ENCODE measurements around the gene ZBTB16.

Gene ZBTB16, protein sequence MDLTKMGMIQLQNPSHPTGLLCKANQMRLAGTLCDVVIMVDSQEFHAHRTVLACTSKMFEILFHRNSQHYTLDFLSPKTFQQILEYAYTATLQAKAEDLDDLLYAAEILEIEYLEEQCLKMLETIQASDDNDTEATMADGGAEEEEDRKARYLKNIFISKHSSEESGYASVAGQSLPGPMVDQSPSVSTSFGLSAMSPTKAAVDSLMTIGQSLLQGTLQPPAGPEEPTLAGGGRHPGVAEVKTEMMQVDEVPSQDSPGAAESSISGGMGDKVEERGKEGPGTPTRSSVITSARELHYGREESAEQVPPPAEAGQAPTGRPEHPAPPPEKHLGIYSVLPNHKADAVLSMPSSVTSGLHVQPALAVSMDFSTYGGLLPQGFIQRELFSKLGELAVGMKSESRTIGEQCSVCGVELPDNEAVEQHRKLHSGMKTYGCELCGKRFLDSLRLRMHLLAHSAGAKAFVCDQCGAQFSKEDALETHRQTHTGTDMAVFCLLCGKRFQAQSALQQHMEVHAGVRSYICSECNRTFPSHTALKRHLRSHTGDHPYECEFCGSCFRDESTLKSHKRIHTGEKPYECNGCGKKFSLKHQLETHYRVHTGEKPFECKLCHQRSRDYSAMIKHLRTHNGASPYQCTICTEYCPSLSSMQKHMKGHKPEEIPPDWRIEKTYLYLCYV

DNA sequence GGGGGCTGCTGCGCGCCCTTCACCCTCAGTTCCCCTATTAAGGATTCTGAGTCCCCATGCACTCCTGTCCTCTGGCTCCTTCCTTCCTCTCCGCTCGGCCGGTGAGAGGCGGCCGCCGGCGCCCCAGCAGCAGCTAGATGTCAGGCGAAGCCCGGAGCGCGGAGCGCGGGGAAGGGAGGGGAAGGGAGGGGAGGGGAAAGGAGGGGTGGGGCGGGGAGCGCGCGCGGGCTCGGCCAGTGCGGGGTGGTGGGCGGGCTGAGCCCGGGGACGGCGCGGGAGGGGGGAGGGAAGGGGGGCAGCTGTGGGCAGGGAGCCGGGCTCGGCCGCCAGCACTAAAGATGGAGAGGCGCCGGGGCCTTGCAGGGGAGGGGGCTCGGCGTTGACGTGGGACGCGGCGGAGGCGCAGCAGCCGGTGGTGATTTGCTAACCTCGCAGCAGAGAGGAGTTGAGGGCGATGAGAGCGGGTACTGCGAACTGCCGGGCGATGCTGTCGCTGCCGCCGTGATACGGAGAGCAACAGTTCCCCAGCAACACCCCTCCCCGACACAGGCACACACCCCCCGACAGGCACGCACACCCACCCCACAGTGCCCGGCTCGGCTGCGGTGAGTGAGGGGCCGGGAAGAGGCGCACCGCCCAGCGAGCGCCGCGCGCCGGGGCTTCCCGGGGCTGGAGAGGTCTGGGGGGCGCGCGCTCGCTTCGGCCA, at the start of gene ZBTB16:
ZBTB16 (plus strand) TSS at position 434 of the 706 bp plus-strand sequence. CDS start 3,590 bp downstream, outside the sequence.
- DNase-seq (ENCODE audit: low spot score), result no peak

DNA sequence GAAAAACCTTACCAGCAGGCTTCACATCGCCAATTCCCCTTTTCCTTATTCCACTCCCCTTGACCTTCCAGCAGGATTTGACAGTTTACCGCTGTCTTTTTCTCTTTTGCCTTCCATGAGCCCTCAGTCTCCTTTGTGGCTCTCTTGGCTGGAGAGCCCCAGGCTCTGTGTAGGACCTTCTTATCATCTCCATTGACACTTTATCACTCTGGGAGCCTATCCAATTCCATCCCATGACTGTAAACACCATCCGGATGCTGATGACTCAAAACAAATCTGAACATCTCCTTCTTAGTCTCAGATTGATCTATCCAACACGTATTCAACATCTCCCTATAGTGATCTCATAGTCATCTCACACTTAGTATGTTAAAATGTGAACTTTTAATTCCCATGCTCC, 48.6 kb upstream of the ZBTB16 start:
- no peak for DNase-seq (ENCODE audit: low spot score)

DNA sequence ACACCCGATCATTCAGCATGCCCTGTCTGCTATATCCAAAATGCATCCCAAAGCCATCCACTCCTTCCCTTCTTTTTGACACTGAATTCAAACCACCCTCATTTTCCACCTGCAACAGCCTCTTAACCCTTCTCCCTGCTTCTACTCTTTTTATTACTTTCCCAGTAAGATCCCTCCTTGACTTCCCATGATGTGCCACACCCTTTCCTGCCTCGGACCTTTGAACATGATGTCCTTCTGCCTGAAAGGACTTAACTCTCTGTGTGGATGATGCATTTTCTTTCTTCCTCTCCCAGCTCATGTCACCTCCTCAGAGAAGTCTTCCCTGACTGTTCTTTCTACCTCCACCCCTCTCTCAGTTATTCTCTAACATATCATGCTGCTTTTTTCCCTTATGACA, 48.1 kb upstream of the ZBTB16 start:
- DNase-seq (ENCODE audit: low spot score), result no peak

DNA sequence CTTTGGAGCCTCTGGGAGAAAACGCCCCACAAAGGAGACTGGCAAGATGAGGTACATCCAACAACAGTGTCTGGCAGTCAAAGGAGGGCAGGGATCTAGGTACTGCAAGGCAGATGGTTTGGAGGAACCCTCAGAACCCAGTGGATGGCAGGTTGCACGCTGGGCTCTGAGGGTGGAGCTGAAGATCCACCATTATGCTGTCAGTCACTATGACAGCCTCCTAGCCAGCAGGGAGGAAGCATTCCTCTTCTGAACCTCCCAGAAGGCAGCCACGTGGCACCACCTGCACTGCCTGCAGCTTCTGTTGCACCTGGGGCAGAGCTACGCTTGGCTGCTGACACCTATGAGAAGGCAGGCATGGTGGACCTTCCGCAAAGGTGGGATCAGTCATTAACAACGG, 44.4 kb upstream of the ZBTB16 start:
- no peak for DNase-seq (ENCODE audit: low spot score)

DNA sequence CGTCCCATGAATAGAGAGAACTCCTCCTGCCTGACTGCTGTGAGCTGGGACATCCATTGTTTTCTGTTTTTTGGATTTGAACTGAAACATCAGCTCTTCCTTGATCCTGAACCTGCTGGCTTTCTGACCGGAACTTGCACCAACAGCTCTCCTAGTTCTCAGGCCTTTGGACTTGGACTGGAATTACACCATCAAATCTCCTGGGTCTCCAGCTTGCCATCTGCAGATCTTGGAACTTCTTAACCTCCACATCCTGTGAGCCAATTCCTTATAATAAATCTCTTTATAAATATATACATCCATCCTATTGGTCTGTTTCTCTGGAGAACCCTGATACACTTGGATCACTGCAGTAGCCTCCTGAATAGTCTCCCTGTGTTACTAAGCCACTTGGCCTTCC, 42.5 kb upstream of the ZBTB16 start:
- no peak for DNase-seq (ENCODE audit: low spot score)

DNA sequence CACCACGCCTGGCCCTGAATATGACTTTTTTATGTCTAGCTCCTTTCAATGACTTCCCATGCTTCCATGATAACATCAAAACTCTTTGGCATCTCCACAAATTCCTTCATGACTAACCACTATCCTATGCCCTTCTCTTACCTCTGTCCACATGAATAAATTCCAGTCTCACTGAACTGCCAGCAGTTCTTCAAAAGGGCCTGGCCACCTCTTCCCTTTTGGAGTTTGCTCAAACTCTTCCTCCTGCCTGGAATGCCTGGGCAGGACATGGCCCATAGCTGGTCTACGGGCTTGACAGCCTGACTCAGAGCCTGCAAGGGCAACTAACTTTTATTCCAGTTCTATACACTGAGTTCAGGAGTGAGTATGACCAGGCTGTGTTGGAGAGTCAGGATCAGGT, 41.8 kb upstream of the ZBTB16 start:
- no peak for DNase-seq (ENCODE audit: low spot score)

DNA sequence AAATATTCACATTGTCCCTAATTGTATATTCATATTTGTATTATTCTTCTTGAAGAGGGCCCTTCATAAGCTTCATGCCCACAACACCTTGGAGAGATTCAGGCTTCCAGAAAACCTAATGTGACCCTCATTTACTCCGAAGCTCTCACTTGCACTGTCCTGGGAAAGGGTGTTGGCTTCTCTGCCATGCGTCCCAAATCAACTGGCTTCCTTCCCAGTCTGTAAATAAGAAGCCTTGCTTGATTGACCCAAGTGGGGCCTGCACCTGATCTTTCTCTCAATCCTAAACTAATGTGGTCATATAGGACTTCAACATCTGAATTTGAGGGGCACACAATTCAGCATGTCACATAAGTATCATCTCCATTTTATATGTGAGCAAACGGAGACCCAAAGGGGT, 40.5 kb upstream of the ZBTB16 start:
- no peak for DNase-seq (ENCODE audit: low spot score)

DNA sequence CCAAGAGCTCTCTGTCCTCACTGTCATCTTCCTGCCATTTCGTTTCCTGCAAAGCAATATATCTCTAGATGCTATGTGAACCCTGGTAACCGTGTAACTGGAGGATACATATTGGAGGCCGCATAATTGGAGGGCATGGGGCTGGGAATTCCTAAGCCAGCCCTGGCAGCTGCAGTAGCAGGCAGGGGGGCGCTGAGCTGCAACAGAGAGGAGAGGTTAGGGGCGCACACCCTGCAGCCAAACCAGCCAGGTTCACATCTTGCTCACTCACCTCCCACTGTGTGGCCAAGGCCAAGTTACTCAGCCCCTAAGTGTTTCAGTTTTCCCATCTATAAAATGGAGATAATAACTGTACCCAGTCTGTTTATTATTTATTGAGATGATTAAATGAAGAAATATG, 39.9 kb upstream of the ZBTB16 start:
- DNase-seq (ENCODE audit: low spot score), result no peak

DNA sequence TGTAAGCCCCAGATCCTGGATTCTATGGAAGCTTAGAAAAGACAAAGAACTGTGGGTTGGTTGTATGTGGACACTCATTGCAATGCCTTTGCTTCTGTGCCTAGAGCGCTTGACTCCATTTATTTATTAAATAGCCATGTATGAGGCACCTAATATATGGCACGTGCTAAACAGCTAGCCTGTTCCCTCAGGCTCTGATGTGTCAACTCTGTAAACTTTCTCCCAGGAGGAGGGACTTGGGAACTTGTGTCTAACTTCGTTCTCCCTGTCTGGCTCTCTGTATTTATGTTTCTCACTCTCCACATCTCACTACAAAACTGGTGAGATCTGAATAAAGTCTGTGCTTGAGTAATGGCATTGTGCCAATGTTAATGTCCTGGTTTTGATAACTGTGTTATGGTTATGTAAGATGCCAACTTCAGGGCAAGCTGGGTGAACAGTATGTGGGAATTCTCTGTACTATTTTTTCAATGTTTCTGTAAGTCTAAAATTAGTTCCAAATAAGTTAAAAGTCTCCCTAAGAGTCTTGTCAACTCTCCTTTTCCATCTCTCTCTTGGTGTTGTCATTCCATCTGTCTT, 34.1 kb upstream of the ZBTB16 start:
- no peak for DNase-seq (ENCODE audit: low spot score)

DNA sequence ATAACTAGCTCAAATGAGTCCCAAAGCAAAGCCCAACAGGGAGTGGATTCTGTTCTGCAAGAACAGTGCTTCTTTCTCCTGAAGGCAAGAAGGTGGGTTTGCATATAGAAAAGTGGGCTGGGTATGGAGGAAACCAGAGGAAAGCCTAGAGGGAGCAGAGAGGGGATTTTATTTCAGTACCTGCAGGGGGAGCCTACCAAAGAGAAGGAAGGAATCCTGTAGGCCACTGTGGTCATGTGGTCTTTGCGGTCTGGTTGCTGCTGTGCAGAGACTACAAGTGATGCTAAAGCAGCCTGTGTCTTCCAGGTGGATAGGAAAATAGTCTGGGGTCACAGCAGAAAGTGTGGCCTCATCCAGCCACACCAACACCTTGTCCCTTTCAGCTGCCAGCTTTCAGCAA, 33.2 kb upstream of the ZBTB16 start:
- DNase-seq (ENCODE audit: low spot score), result no peak

DNA sequence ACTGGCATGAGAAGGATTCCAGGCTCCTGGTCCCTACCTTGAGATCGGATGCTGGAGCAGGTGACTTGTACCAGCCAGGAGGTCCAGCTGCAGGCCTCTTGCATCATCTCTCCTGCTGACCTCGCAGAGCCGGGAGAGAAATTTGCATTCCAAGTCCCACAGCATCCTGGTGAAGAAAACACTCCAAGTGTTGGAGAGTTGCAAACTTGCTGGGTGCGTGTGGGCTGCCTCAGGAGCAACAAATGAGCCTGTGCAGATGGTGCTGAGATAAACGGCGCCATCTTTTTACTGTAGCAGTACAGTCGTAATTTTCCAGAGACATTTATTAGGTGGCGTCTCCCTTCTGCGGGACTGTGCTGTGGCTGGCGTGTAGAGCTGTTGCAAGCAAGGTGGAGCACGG, 32.1 kb upstream of the ZBTB16 start:
- DNase-seq (ENCODE audit: low spot score), result no peak

DNA sequence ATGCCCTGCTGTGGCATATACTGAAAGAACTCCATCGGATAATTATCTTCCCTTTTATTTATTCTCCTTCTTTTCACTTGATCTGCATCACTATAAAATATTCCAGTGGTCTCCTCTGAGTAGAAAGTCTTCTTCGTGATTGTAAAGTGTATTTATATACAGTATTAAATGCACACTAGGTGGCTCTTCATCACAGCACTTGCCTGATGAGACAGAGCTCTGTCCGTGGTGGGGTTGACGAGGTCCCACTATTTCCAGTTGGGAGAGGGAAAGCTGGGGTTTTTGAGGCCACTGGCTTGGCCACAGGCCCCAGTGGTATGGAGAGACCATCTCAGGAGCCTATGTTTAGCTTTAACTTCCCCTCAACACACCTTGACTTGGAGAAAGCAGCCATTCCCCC, 31.6 kb upstream of the ZBTB16 start:
- no peak for DNase-seq (ENCODE audit: low spot score)

DNA sequence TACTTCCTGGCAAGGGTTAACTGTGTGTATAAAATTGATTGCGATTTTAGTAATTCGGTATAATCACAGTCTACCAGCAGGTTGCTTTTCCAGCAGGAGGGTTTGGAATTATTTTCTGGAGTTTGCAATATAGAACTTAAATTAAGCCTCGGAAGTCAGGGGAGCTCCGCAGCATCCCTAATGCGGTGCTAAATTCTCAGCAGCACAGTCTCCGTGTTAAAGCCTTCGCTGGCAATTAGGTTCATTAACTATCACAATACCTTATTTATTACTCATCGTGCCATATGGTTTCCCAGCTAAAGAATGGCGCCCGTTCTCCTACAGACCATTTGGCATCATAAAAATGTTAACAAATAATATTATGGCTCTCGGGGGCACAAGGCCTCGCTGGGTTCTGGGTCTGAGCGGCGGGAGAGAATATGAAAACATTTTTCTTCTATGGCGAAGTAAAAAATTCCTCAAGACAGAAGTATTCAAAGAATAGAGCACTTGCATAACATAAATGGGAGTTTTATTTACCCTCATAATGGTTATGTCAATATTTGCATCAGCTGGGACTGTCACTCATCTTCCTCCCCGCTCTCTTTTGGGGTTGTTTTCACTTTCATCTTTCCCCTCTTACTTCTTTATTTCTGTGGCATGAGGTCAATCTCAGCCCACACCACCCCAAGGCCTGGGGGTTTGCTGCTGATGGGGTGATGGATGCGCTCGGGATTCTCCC, 28.1 kb upstream of the ZBTB16 start:
- DNase-seq (ENCODE audit: low spot score), result no peak

DNA sequence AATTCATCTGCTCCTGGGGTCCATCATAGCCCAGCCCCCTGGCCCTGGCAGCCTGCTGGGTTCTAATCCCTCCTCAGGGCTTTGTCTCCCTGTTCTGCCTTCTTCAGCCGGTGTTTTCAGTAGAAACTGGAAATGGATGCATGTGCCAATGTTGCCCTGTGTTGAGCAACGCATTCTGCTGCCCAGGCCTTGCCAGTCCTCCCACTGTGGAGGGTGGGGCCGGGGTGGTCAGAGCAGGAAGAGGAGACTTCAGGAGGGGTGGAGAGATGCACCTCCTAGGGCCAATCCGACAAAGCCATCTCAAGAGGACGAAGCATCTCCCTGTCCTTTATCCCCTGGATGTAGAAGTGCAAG, 27.6 kb upstream of the ZBTB16 start:
- no peak for DNase-seq (ENCODE audit: low spot score)

DNA sequence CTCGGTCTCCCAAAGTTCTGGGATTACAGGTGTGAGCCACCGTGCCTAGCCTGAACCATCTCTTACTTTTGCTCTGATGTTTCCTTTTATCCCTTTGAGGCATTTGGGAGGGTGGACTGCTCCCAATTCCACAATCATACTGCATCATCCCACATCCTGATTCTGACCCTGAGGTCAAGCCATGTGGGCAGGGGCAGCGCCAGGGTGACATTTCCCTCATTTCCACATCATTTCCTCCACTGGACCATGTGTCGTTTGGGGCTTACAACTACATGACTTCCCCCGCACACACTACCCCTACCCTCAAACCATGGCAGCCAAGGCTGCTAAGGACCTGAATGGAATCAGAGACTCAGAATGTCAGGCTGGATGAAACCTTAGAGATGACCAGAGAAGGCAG, 26.4 kb upstream of the ZBTB16 start:
- no peak for DNase-seq (ENCODE audit: low spot score)

DNA sequence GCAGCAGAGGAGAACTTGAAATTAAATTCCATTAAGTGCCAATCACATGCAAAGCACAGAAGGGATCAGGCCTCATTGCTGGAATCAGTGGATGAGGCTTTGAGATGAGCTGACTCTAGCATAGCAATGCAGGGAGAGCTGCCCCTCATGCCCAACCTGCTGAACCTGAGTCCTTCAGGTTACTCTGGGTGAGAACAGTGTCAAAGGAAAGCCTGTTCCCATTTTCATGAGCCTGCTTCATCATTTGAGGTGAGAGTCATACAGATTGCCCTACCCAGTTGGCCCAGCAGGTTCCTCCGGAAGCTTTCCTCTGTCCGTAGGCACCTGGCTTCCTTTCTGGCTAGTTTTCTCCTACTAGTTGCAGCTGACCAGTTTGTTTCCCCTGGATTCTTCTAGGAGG, 25.9 kb upstream of the ZBTB16 start:
- DNase-seq (ENCODE audit: low spot score), result no peak

DNA sequence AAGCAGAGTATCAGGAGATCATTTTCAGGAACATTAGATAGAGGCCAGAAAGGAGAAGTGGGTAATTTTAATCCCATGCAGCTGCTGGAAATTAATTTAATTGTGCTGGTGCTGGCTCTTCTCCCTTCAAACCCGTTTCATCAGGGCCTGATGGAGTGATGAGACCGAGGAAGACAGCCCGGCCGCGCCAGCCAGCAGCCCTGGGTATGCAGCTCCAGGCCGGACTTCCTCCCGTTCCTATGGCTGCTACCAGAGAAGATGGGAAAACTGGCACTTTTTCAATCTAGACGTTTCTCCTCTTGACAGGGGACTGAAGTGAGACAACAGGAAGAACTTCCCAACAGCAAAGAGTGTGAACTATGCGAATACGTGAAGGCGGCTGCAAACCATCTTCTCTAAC, 24.6 kb upstream of the ZBTB16 start:
- DNase-seq (ENCODE audit: low spot score), result no peak

DNA sequence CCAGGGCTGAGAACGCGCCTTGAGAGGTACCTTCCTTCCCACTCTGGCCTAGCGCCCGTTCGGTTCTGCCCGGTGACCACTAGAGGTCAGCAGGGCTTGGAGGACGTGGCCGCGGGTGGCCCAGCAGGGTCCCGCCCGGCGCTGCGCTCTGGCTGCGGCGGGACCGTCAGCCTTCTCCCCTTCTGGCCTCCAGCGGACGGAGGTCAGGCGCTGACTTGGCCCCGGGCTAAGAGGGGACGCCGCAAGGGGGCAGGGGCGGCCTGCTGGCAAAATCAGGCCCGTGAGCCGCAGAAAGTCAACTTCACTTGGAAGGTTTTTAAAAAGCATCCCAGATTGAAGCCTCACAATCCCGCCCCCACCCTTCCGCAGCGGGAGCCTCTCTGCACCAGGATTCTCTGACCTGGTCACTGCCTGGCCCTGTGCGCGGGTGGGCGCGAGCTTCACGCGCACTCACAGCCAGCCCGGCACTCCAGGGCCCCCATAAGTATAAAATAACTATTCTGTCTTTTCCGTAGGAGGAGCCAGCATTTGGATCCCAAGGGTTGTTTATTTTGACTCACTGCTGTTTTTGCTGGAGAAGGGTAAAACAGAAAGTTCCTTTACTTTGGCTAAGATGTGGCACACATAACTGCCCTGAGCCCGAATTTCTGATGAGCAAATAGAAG, 23.2 kb upstream of the ZBTB16 start:
- peak; percentile 62 for DNase-seq (ENCODE audit: low spot score)

DNA sequence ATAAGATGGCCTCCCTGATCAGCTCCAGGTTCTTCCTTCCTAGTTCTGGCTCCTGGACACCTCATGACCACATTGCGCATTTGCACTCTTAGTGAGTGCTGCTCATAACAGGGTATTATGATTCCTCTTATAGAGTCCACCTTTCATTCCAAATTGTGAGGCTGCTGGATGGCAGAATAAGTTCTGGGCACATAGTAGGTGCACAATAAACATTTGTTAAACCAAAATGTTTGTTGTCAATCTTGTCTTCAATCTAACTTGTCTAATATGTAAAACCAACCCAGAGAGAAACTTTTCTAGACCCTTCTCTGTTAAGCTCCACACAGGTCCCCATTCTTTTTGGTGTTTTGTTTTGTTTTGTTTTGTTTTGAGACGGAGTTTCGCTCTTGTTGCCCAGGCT, 22.6 kb upstream of the ZBTB16 start:
- no peak for DNase-seq (ENCODE audit: low spot score)

DNA sequence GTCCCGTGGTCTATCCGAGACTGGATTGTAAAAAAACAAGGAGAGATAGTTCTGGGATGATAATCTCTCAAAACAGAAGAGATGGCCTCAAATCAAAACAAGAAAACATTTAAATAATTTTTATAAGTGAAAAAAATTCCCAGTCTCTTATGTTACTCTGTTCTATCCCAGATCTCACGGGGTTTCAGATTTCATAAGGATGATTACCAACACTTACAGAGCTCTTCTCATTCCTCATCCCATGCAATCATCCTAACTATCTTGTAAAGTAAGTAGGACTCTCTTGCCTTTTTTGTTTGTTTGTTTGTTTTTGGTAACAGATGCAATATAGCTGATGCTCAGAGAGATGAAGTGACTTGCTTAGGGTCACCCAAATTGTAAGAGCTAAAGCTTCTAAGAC, 20.0 kb upstream of the ZBTB16 start:
- no peak for DNase-seq (ENCODE audit: low spot score)

DNA sequence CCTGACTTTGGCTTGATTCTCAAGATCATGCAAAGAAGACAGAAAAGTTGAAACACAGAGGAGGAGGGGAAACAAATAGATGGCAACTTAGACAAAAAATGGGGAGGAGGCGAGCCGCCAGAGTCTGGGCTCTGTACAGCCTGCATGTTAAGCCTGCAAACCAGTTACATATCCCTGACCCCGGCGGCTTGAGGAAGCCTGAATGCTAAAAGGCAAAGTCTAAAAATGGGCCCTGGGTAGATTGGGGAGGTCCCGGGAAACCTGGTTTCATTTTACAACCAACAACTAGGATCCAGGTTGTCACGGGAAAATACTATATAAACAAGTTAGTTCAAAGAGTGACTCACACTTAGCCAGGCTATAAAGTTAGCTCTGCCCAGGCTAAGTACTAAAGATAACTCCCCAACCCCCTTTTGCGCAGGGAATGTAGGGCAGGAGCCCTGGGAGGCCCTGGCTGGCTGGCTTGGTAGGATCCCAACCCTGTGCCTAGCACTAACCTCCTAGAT, 18.8 kb upstream of the ZBTB16 start:
- DNase-seq (ENCODE audit: low spot score), result no peak
